Measurements from ENCODE around the gene MRPS12.

MRPS12 gene

DNA sequence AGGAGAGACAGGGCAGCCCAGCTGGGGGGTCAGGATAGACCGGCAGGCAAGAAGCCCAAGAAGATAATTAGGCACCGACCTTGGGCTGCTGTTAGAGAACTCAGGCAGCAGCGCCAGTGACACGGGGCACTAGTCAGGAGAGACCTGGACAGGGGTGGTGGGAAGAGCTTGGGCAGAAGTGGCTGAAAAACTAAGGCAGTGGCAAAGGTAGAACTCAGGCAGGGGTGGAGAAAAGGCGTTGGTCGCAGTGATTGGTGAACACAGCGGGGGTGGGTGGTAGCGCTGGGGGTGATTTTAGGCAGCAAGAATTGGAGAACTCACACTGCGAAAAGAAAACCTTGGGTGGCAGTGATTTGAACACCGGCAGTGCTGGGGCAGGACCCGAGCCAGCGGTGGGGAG, 23.1 kb upstream of the MRPS12 start:
- Histone ChIP-seq H3K36me3 (peaks cover 61% of the 10 kb centered on the region), H3K4me1 (peaks cover 3% of the 10 kb centered on the region; the same call in 1 of the 2 replicates), H3K4me3 (no peak overlapping the region), H3K4me2 (no peak overlapping the region), H3K27ac (no peak overlapping the region), H3K9me3 (no peaks in the 10 kb centered on the region), H4K20me1 (0 out of 2 replicates have a peak, but pooled peaks cover 5% of the 10 kb centered on the region), H3K9ac (no peak overlapping the region), H3K27me3 (no peaks in the 10 kb centered on the region)
- no peak for TF ChIP-seq Cebpa-rat (IDR thresholded peaks at IDR 0.05)

DNA sequence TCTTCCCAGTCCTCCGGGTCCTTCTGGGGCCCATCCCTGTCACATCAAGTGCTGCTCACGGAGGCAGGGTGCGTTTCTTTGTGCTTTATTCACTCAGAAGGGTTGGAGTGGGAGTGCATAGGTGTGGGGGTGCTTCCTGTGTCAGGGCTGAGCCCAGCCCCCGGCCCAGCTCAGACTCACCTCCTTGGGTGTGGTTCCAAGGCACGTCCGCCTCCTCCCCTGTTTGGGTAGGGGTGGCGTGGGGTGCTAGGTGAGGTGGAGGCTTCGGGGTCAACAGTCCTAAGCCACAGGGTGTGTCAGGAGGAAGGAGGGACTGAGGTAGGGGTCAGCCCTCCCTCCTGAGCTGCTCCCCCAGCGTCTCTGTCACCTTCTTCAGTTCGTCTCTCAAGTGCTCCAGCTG, 21.8 kb upstream of the MRPS12 start:
- no peak overlapping the region for H3K27ac ChIP-seq
- no peak for TF ChIP-seq Cebpa-rat (IDR thresholded peaks at IDR 0.05)
- peaks cover 11% of the 10 kb centered on the region; the same call in 1 of the 2 replicates for H3K4me1 ChIP-seq
- H3K9ac ChIP-seq = no peak overlapping the region
- no peak overlapping the region for H3K4me3 ChIP-seq
- H4K20me1 ChIP-seq = 0 out of 2 replicates have a peak, but pooled peaks cover 5% of the 10 kb centered on the region
- H3K27me3 ChIP-seq = no peaks in the 10 kb centered on the region
- H3K9me3 ChIP-seq = no peaks in the 10 kb centered on the region
- no peak overlapping the region for H3K4me2 ChIP-seq
- peaks cover 57% of the 10 kb centered on the region for H3K36me3 ChIP-seq

DNA sequence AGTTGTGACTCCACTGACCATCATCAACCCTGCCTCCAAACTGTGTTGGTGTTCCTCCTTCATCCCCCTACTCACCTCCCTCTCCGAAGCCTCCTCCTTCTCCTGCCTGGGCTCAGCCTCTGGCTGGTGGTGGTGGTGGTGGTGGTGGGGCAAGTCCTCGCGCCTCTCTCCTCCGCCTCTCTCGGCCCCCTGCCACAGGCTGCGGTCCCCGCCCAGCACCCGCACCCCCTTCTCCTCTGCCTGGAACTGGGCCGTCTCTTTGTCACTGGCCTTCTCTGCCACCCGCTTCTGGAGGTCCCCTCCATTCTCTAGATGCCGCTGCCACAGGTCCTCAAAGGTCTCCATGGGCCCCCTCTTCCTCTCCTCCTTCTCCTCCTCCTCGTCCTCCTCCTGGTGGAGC, 20.3 kb upstream of the MRPS12 start:
- H3K4me3 ChIP-seq = no peak overlapping the region
- H3K27ac ChIP-seq = no peak overlapping the region
- no peak overlapping the region for H3K4me2 ChIP-seq
- TF ChIP-seq Cebpa-rat (IDR thresholded peaks at IDR 0.05) = no peak
- peaks cover 47% of the 10 kb centered on the region for H3K36me3 ChIP-seq
- H4K20me1 ChIP-seq = no peaks in the 10 kb centered on the region
- no peaks in the 10 kb centered on the region for H3K27me3 ChIP-seq
- H3K4me1 ChIP-seq = peaks cover 11% of the 10 kb centered on the region; the same call in 1 of the 2 replicates
- no peak overlapping the region for H3K9ac ChIP-seq
- no peaks in the 10 kb centered on the region for H3K9me3 ChIP-seq

DNA sequence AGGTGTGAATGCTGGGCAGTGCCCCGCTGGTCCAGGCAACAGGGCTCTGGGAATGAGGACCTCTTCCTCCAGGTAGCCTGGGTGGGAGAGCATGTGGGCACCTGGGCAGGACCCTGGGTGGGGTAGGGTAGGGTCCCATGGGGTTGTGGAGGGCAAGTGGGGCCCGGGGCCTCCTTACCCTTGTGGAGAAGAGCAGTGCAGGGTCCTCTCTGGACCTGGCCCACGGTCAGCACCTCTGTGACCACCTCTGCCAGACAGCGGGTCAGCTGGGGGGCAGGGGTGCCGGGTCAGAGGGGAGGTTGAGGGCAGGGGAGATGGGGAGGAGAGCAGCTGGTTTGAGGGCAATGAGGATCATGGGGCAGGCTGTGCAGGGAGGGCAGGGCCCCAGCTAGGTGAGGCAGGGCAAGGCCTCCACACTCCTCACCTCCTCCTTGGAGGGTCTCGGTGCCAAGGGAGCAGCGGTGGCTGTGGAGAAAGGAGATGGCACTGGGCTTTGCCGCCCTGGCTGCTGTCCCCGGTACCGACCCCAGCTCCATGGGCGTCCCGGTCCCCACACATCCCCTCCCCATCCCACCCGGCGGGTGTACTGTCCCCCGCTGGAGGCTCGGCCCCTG, 19.2 kb upstream of the MRPS12 start:
- TF ChIP-seq Cebpa-rat (IDR thresholded peaks at IDR 0.05) = no peak
- Histone ChIP-seq H3K4me1 (peaks cover 11% of the 10 kb centered on the region; the same call in 1 of the 2 replicates), H3K4me3 (no peak overlapping the region), H3K27ac (no peak overlapping the region), H3K9ac (no peak overlapping the region), H3K36me3 (peaks cover 46% of the 10 kb centered on the region), H3K4me2 (no peak overlapping the region), H4K20me1 (no peaks in the 10 kb centered on the region), H3K9me3 (no peaks in the 10 kb centered on the region), H3K27me3 (no peaks in the 10 kb centered on the region)

DNA sequence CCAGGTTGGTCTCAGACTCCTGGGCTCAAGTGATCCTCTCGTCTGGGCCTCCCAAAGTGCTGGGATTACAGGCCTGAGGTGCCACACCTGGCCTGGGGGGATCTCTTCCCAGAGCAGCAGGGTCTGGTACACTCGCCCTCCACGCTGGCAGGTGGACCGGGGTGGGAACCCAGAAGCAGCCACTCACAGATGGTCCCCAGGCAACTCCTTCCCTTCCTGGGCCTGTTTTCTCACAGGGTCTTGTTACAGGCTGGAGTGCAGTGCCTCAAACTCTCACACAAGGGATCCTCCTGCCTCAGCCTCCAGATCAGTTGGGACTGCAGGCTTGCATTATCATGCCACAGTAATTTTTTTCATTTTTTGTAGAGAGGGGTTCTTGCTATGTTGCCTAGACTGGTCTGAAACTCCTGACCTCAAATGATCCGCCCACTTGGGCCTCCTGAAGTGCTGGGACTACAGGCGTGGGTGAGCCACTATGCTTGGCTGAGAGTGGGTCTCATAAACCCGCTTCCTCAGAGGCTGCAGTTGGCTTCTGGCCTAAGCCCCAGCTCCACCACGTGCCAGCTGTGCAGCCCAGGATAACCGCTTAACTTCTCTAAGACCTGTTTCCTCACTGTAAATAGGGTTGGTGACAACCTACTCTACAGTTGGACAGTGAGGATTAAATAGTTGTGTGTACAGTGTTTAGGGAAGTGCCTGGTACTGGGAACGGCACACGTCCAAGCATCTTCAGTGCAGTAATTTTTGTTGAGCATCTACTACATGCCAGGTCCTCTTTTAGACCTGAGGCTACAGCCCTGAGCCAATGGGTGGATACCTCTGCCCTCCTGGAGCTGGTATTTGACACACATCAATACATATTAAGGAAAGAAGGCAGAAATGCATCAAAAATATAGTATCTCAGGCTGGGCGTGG, 17.9 kb upstream of the MRPS12 start:
- Histone ChIP-seq H3K9me3 (no peaks in the 10 kb centered on the region), H3K4me2 (no peak overlapping the region), H3K9ac (0 out of 2 replicates have a peak overlapping the region, but pooled peaks have one; percentile 3), H3K4me1 (peaks cover 11% of the 10 kb centered on the region; the same call in 1 of the 2 replicates), H4K20me1 (no peaks in the 10 kb centered on the region), H3K27me3 (no peaks in the 10 kb centered on the region), H3K4me3 (no peak overlapping the region), H3K27ac (0 out of 2 replicates have a peak overlapping the region, but pooled peaks have one; percentile 13), H3K36me3 (peaks cover 33% of the 10 kb centered on the region)
- no peak for TF ChIP-seq Cebpa-rat (IDR thresholded peaks at IDR 0.05)

DNA sequence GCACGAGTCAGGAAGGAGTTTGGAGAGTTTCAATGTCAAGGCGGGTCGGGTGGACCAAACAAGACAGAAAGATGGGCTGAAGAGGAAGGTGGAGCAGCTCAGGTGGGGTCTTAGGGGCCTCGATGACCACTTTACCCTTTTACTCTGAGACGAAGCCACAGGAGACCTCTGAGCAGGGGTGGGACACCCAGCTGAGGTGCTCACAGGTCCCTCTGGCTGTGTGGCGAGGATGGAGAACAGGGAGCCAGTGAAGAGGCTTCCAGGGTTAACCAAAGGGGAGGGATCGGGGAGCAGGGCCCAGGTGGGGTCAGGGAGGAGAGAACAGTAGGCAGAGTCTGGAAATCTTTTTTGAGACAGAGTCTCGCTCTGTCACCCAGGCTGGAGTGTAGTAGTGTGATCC, 16.8 kb upstream of the MRPS12 start:
- peaks cover 23% of the 10 kb centered on the region for H3K36me3 ChIP-seq
- H3K27me3 ChIP-seq = no peaks in the 10 kb centered on the region
- no peak overlapping the region for H3K27ac ChIP-seq
- H3K4me1 ChIP-seq = peaks cover 11% of the 10 kb centered on the region; the same call in 1 of the 2 replicates
- no peak overlapping the region for H3K4me3 ChIP-seq
- no peak overlapping the region for H3K9ac ChIP-seq
- H3K4me2 ChIP-seq = no peak overlapping the region
- TF ChIP-seq Cebpa-rat (IDR thresholded peaks at IDR 0.05) = no peak
- H4K20me1 ChIP-seq = no peaks in the 10 kb centered on the region
- H3K9me3 ChIP-seq = no peaks in the 10 kb centered on the region

DNA sequence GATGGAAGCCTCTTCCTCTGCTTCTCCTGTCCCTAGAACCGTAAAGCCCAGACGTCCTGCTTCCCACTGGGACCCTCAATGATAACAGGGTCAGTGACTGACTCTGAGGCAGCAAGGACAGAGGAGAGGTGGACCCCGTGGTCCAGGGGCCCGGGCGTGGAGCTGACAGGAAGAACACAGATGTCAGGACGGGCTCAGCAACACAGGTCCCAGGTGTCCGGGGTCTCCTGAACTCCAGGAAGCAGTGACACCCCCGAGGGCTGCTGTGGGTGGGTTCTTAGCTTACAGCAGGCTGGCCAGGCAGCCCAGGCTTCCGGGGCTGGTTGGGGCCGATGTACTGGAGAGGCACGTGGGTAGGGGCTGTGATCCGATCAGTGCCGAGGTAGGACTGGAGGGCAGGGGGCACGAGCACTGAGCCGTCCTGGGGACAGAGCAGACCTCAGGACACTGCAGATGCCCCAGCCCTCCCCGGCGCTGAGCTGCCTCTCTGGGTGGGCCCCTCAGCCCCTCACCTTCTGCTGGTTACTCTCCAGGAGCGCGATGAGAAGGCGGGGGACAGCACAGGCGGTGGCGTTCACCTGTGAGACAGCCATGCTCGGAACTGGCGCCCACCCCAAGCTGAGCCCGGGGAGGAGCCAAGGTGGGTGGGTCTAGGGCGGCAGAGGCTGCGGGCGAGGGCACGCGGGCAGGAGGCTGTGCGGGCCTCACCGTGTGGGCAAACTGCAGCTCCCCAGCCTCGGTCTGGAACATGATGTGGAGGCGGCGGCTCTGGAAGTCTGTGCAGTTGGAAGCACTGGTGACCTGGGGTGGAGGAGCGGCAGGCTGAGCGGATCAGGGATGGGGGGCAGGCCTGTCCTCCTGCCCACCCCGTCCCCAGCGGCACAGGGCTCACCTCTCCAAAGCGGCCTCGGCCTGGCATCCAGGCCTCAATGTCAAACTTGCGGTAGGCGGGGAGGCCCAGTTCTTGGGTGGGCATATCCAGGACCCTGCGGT, 15.1 kb upstream of the MRPS12 start:
- H3K27ac ChIP-seq = peak overlapping the region; percentile 9; the same call in 1 of the 2 replicates
- no peaks in the 10 kb centered on the region for H3K9me3 ChIP-seq
- no peak overlapping the region for H3K4me3 ChIP-seq
- TF ChIP-seq Cebpa-rat (IDR thresholded peaks at IDR 0.05) = no peak
- no peaks in the 10 kb centered on the region for H3K27me3 ChIP-seq
- H3K9ac ChIP-seq = no peak overlapping the region
- H3K4me2 ChIP-seq = no peak overlapping the region
- H3K36me3 ChIP-seq = peaks cover 20% of the 10 kb centered on the region; the same call in 1 of the 2 replicates
- no peaks in the 10 kb centered on the region for H4K20me1 ChIP-seq
- H3K4me1 ChIP-seq = peaks cover 11% of the 10 kb centered on the region; the same call in 1 of the 2 replicates

DNA sequence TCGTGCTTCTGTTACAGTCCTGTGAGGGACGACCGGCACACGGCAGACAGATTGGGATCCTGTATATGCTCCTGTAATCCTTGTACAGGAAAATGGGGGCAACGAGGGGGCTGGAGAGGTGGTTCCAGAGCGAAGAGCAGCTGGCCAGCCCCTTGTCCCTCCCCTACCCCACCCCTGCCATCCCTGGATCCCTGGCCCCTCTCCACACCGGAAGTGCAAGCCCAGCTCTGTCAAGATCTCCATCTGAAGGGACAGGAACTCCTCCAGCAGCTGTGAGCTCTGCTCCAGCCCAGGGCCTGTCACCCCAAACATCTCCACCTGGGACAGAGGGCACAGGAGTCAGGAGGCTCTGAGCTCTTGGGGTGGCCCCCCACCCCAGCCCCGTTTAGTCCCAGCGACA, 13.2 kb upstream of the MRPS12 start:
- Histone ChIP-seq H3K9ac (0 out of 2 replicates have a peak overlapping the region, but pooled peaks have one; percentile 2), H3K4me3 (no peak overlapping the region), H3K27ac (no peak overlapping the region), H4K20me1 (no peaks in the 10 kb centered on the region), H3K4me2 (no peak overlapping the region), H3K9me3 (no peaks in the 10 kb centered on the region), H3K4me1 (peaks cover 10% of the 10 kb centered on the region; the same call in 1 of the 2 replicates), H3K36me3 (peaks cover 34% of the 10 kb centered on the region), H3K27me3 (no peaks in the 10 kb centered on the region)
- TF ChIP-seq Cebpa-rat (IDR thresholded peaks at IDR 0.05) = no peak

DNA sequence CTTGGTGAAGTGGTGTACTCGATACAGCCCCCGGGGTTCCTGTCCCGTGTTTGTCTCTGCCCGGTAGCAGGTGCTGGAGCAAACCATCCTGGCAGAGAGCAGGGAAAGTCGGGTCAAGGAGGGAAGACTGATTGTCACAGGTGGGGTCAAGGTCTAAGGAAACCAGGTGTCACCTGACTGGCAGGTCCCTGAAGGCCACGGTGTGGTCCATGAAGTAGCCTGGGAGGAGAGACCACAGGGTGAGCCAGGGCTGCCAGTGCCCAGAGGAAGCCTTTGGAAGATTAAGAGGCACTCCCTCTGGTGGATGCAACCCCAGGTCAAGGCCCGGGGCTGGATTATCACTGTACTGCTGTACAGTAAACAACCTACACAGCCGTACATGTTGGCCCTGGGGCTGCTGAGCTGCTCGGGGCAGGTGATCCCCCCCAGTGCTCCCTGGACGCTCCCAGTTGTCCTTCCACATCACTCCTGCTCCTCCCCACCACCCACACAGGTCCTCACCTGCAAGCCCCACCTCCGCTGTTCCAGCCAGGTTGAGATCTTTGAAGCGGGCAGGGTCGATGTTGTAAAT, 12.7 kb upstream of the MRPS12 start:
- no peaks in the 10 kb centered on the region for H3K27me3 ChIP-seq
- no peak overlapping the region for H3K27ac ChIP-seq
- H3K9me3 ChIP-seq = no peaks in the 10 kb centered on the region
- 0 out of 2 replicates have a peak overlapping the region, but pooled peaks have one; percentile 2 for H3K9ac ChIP-seq
- H3K36me3 ChIP-seq = peaks cover 37% of the 10 kb centered on the region
- no peak overlapping the region for H3K4me2 ChIP-seq
- no peaks in the 10 kb centered on the region for H4K20me1 ChIP-seq
- TF ChIP-seq Cebpa-rat (IDR thresholded peaks at IDR 0.05) = no peak
- H3K4me1 ChIP-seq = peaks cover 5% of the 10 kb centered on the region; the same call in 1 of the 2 replicates
- no peak overlapping the region for H3K4me3 ChIP-seq

Measured in BLaER1 (cell line).